ENCODE measurements around the gene ARSB. TPM values are rescaled to one million over a fixed set of nuclear protein-coding genes. Genes with fewer than 3 reads are reported as not detected.
A peak's percentile ranks its signal among the peaks of the same experiment; 100 is the strongest.

ARSB gene
- total RNA-seq, 1 donor, result 9.7 TPM

- peak in 1 of 3 donors; percentile 7 for DNase-seq (ENCODE audit: low read depth in 2 of 3, low spot score in 2 of 3)
Observed at GRCh38 chr5:78760366-78760765, 224.7 kb downstream of the ARSB start.

- DNase-seq (ENCODE audit: low read depth in 2 of 3, low spot score in 2 of 3), result no peak
Observed at GRCh38 chr5:78758169-78758839, 226.8 kb downstream of the ARSB start.

GRCh38 chr5:78757269-78758053, 227.6 kb downstream of the ARSB start:
- DNase-seq (ENCODE audit: low read depth in 2 of 3, low spot score in 2 of 3), result no peak

GRCh38 chr5:78756858-78757257, 228.3 kb downstream of the ARSB start:
- DNase-seq (ENCODE audit: low read depth in 2 of 3, low spot score in 2 of 3), result no peak

GRCh38 chr5:78755822-78756429, 229.2 kb downstream of the ARSB start:
- DNase-seq (ENCODE audit: low read depth in 2 of 3, low spot score in 2 of 3), result no peak

GRCh38 chr5:78754655-78755054, 230.5 kb downstream of the ARSB start:
- no peak for DNase-seq (ENCODE audit: low read depth in 2 of 3, low spot score in 2 of 3)

GRCh38 chr5:78753093-78753531, 232.0 kb downstream of the ARSB start:
- no peak for DNase-seq (ENCODE audit: low read depth in 2 of 3, low spot score in 2 of 3)

GRCh38 chr5:78751872-78752271, 233.2 kb downstream of the ARSB start:
- no peak for DNase-seq (ENCODE audit: low read depth in 2 of 3, low spot score in 2 of 3)

- DNase-seq (ENCODE audit: low read depth in 2 of 3, low spot score in 2 of 3), result no peak
Observed at GRCh38 chr5:78750281-78750680, 234.8 kb downstream of the ARSB start.

- no peak for DNase-seq (ENCODE audit: low read depth in 2 of 3, low spot score in 2 of 3)
Observed at GRCh38 chr5:78747705-78748359, 237.3 kb downstream of the ARSB start.

- DNase-seq (ENCODE audit: low read depth in 2 of 3, low spot score in 2 of 3), result no peak
Observed at GRCh38 chr5:78747055-78747454, 238.1 kb downstream of the ARSB start.

GRCh38 chr5:78746021-78746770, 238.9 kb downstream of the ARSB start:
- no peak for DNase-seq (ENCODE audit: low read depth in 2 of 3, low spot score in 2 of 3)

- DNase-seq (ENCODE audit: low read depth in 2 of 3, low spot score in 2 of 3), result no peak
Observed at GRCh38 chr5:78744951-78745534, 240.1 kb downstream of the ARSB start.

GRCh38 chr5:78741019-78741418, 244.1 kb downstream of the ARSB start:
- DNase-seq (ENCODE audit: low read depth in 2 of 3, low spot score in 2 of 3), result no peak

- DNase-seq (ENCODE audit: low read depth in 2 of 3, low spot score in 2 of 3), result no peak
Observed at GRCh38 chr5:78738693-78739300, 246.3 kb downstream of the ARSB start.

- no peak for DNase-seq (ENCODE audit: low read depth in 2 of 3, low spot score in 2 of 3)
Observed at GRCh38 chr5:78738104-78738503, 247.0 kb downstream of the ARSB start.

GRCh38 chr5:78735834-78736463, 249.2 kb downstream of the ARSB start:
- DNase-seq (ENCODE audit: low read depth in 2 of 3, low spot score in 2 of 3), result no peak

- no peak for DNase-seq (ENCODE audit: low read depth in 2 of 3, low spot score in 2 of 3)
Observed at GRCh38 chr5:78734950-78735349, 250.2 kb downstream of the ARSB start.
